ENCODE data around the gene ACER2. TPM values are rescaled to one million over a fixed set of nuclear protein-coding genes. Genes with fewer than 3 reads are reported as not detected.

The ACER2 gene
- total RNA-seq, 1 donor from 2014 or later = 9.6 TPM

- TF ChIP-seq CTCF (IDR thresholded peaks at IDR 0.05; ENCODE audit: unreplicated experiment) = no peak
- no peaks in the 10 kb centered on the region for H3K36me3 Mint-ChIP-seq (ENCODE audit: low read depth, unreplicated experiment)
- peaks cover 3% of the 10 kb centered on the region for H3K27me3 Mint-ChIP-seq (ENCODE audit: unreplicated experiment)
- H3K27ac Mint-ChIP-seq (ENCODE audit: unreplicated experiment) = no peak overlapping the region
- no peak for DNase-seq (ENCODE audit: low spot score)
- H3K4me1 Mint-ChIP-seq (ENCODE audit: unreplicated experiment) = peaks cover 2% of the 10 kb centered on the region
- no peaks in the 10 kb centered on the region for H3K9me3 Mint-ChIP-seq (ENCODE audit: unreplicated experiment)
- H3K4me3 Mint-ChIP-seq (ENCODE audit: unreplicated experiment) = no peak overlapping the region
Measured at GRCh38 chr9:19481121-19481870, 72.5 kb downstream of the ACER2 start.

- TF ChIP-seq CTCF (IDR thresholded peaks at IDR 0.05; ENCODE audit: unreplicated experiment) = no peak
- no peaks in the 10 kb centered on the region for H3K36me3 Mint-ChIP-seq (ENCODE audit: low read depth, unreplicated experiment)
- no peaks in the 10 kb centered on the region for H3K9me3 Mint-ChIP-seq (ENCODE audit: unreplicated experiment)
- DNase-seq (ENCODE audit: low spot score) = no peak
- H3K4me3 Mint-ChIP-seq (ENCODE audit: unreplicated experiment) = no peak overlapping the region
- peaks cover 3% of the 10 kb centered on the region for H3K27me3 Mint-ChIP-seq (ENCODE audit: unreplicated experiment)
- H3K4me1 Mint-ChIP-seq (ENCODE audit: unreplicated experiment) = peaks cover 2% of the 10 kb centered on the region
- H3K27ac Mint-ChIP-seq (ENCODE audit: unreplicated experiment) = no peak overlapping the region
Measured at GRCh38 chr9:19481971-19482404, 73.2 kb downstream of the ACER2 start.

- H3K36me3 Mint-ChIP-seq (ENCODE audit: low read depth, unreplicated experiment) = no peaks in the 10 kb centered on the region
- H3K4me3 Mint-ChIP-seq (ENCODE audit: unreplicated experiment) = no peak overlapping the region
- peaks cover 2% of the 10 kb centered on the region for H3K4me1 Mint-ChIP-seq (ENCODE audit: unreplicated experiment)
- no peak for TF ChIP-seq CTCF (IDR thresholded peaks at IDR 0.05; ENCODE audit: unreplicated experiment)
- H3K9me3 Mint-ChIP-seq (ENCODE audit: unreplicated experiment) = no peaks in the 10 kb centered on the region
- H3K27me3 Mint-ChIP-seq (ENCODE audit: unreplicated experiment) = peaks cover 4% of the 10 kb centered on the region
- no peak overlapping the region for H3K27ac Mint-ChIP-seq (ENCODE audit: unreplicated experiment)
- DNase-seq (ENCODE audit: low spot score) = no peak
Measured at GRCh38 chr9:19484699-19485098, 75.9 kb downstream of the ACER2 start.

GRCh38 chr9:19485193-19485592 lies 76.4 kb downstream of the ACER2 start:
- TF ChIP-seq CTCF (IDR thresholded peaks at IDR 0.05; ENCODE audit: unreplicated experiment) = no peak
- H3K4me3 Mint-ChIP-seq (ENCODE audit: unreplicated experiment) = no peak overlapping the region
- H3K9me3 Mint-ChIP-seq (ENCODE audit: unreplicated experiment) = no peaks in the 10 kb centered on the region
- H3K27ac Mint-ChIP-seq (ENCODE audit: unreplicated experiment) = no peak overlapping the region
- peaks cover 4% of the 10 kb centered on the region for H3K27me3 Mint-ChIP-seq (ENCODE audit: unreplicated experiment)
- H3K4me1 Mint-ChIP-seq (ENCODE audit: unreplicated experiment) = peaks cover 2% of the 10 kb centered on the region
- no peaks in the 10 kb centered on the region for H3K36me3 Mint-ChIP-seq (ENCODE audit: low read depth, unreplicated experiment)
- DNase-seq (ENCODE audit: low spot score) = no peak

GRCh38 chr9:19486803-19487202 lies 78.0 kb downstream of the ACER2 start:
- Mint-ChIP-seq H3K27ac (ENCODE audit: unreplicated experiment) (no peak overlapping the region), H3K4me3 (ENCODE audit: unreplicated experiment) (no peak overlapping the region), H3K27me3 (ENCODE audit: unreplicated experiment) (peaks cover 4% of the 10 kb centered on the region), H3K4me1 (ENCODE audit: unreplicated experiment) (peaks cover 2% of the 10 kb centered on the region), H3K9me3 (ENCODE audit: unreplicated experiment) (no peaks in the 10 kb centered on the region), H3K36me3 (ENCODE audit: low read depth, unreplicated experiment) (no peaks in the 10 kb centered on the region)
- no peak for DNase-seq (ENCODE audit: low spot score)
- no peak for TF ChIP-seq CTCF (IDR thresholded peaks at IDR 0.05; ENCODE audit: unreplicated experiment)
